Measurements from ENCODE around the gene JAKMIP3.

The JAKMIP3 gene

DNA sequence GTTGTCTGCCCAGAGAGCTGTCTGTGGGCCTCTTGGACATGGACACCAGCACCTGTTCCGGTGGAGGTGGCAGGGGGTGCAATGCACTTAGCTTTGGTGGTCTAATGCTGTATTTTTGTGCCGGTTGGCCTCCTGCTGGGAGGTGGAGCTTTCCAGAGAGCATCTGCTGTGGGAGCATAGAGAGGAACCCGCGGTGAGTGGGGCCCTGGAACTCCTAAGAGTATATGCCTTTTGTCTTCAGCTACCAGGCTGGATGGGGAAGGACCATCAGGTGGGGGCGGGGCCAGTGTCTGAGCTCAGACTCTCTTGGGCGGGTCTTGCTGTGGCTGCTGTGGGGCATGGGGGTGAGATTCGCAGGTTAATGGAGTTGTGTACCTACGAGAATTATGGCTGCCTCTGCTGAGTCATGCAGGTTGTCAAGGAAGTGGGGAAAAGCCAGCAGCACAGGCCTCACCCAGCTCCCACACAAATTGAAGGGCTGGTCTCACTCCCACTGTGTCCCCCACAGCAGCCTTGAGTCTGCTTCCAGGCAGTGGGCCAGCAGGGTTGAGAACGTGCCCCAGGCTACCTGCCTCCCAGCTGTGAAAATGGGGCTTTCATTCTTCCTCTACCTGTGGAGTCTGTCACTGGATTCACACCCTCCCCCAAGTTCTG lies 29.0 kb downstream of the JAKMIP3 start:
- CTCF ChIA-PET, result no interaction called here
- POLR2A ChIA-PET, result no interaction called here
- TF ChIP-seq SP1 (IDR thresholded peaks at IDR 0.05) (no peak), LEF1 (IDR thresholded peaks at IDR 0.05; ENCODE audit: borderline replicate concordance) (no peak), ELF4 (IDR thresholded peaks at IDR 0.05) (no peak), BHLHE40 (IDR thresholded peaks at IDR 0.05; ENCODE audit: borderline replicate concordance) (no peak), NFRKB (IDR thresholded peaks at IDR 0.05) (no peak), L3MBTL2 (conservative IDR thresholded peaks at IDR 0.05) (no peak), FOXM1 (IDR thresholded peaks at IDR 0.05; ENCODE audit: borderline replicate concordance) (no peak)
- DNase-seq (ENCODE audit: extremely low spot score), result no peak

- no peak for DNase-seq (ENCODE audit: extremely low spot score)
- TF ChIP-seq ZNF384 (IDR thresholded peaks at IDR 0.05), result no peak
- TF ChIP-seq NFRKB (IDR thresholded peaks at IDR 0.05), result no peak
- no peak for TF ChIP-seq TARDBP (IDR thresholded peaks at IDR 0.05)
- TF ChIP-seq PKNOX1 (IDR thresholded peaks at IDR 0.05), result no peak
- no peak for TF ChIP-seq ARNT (IDR thresholded peaks at IDR 0.05)
- no peak for TF ChIP-seq FOXM1 (IDR thresholded peaks at IDR 0.05; ENCODE audit: borderline replicate concordance)
- no peak for TF ChIP-seq CTBP1 (IDR thresholded peaks at IDR 0.05; ENCODE audit: borderline replicate concordance)
- TF ChIP-seq HDGF (IDR thresholded peaks at IDR 0.05; ENCODE audit: borderline replicate concordance), result no peak
- no peak for TF ChIP-seq L3MBTL2 (conservative IDR thresholded peaks at IDR 0.05)
- no peak for TF ChIP-seq SP1 (IDR thresholded peaks at IDR 0.05)
- no peak for TF ChIP-seq LEF1 (IDR thresholded peaks at IDR 0.05; ENCODE audit: borderline replicate concordance)
- no peak for TF ChIP-seq BHLHE40 (IDR thresholded peaks at IDR 0.05; ENCODE audit: borderline replicate concordance)
- TF ChIP-seq FOXA1 (IDR thresholded peaks at IDR 0.05), result no peak
- no peak for TF ChIP-seq FOXK2 (IDR thresholded peaks at IDR 0.05)
- TF ChIP-seq ELF4 (IDR thresholded peaks at IDR 0.05), result no peak
- CTCF ChIA-PET, result no interaction called here
- POLR2A ChIA-PET, result no interaction called here
Observed at GRCh38 chr10:132095403-132096113, 29.8 kb downstream of the JAKMIP3 start.

DNA sequence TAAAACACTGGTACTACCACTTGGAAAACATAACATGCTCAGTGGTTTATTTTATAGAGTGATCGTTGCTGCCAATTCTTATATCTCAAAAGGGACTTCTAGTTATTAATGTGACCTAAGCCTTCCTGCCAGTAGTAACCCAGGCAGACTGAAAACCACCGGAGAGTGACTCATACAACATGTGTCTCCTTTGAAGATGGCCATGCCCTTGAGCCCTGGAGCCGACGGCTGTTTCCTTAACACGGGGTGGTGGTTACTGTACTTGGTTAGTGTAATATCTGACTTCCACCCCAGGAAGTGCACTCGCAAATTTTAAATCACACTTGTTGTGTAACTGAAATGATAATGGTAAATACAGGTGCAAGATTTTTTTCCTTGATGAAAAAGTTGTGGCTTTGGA lies 30.5 kb downstream of the JAKMIP3 start:
- CTCF ChIA-PET, result no interaction called here
- no peak for DNase-seq (ENCODE audit: extremely low spot score)
- POLR2A ChIA-PET, result no interaction called here
- no peak for TF ChIP-seq ARNT (IDR thresholded peaks at IDR 0.05)
- TF ChIP-seq L3MBTL2 (conservative IDR thresholded peaks at IDR 0.05), result no peak
- TF ChIP-seq NFRKB (IDR thresholded peaks at IDR 0.05), result no peak
- TF ChIP-seq FOXM1 (IDR thresholded peaks at IDR 0.05; ENCODE audit: borderline replicate concordance), result no peak
- no peak for TF ChIP-seq HDGF (IDR thresholded peaks at IDR 0.05; ENCODE audit: borderline replicate concordance)
- no peak for TF ChIP-seq ZNF384 (IDR thresholded peaks at IDR 0.05)
- no peak for TF ChIP-seq CTBP1 (IDR thresholded peaks at IDR 0.05; ENCODE audit: borderline replicate concordance)
- no peak for TF ChIP-seq LEF1 (IDR thresholded peaks at IDR 0.05; ENCODE audit: borderline replicate concordance)
- no peak for TF ChIP-seq SP1 (IDR thresholded peaks at IDR 0.05)
- no peak for TF ChIP-seq FOXK2 (IDR thresholded peaks at IDR 0.05)
- no peak for TF ChIP-seq SUZ12 (IDR thresholded peaks at IDR 0.05)
- no peak for TF ChIP-seq FOXA1 (IDR thresholded peaks at IDR 0.05)
- no peak for TF ChIP-seq BHLHE40 (IDR thresholded peaks at IDR 0.05; ENCODE audit: borderline replicate concordance)
- TF ChIP-seq ELF4 (IDR thresholded peaks at IDR 0.05), result no peak
- no peak for TF ChIP-seq PKNOX1 (IDR thresholded peaks at IDR 0.05)
- no peak for TF ChIP-seq TARDBP (IDR thresholded peaks at IDR 0.05)

DNA sequence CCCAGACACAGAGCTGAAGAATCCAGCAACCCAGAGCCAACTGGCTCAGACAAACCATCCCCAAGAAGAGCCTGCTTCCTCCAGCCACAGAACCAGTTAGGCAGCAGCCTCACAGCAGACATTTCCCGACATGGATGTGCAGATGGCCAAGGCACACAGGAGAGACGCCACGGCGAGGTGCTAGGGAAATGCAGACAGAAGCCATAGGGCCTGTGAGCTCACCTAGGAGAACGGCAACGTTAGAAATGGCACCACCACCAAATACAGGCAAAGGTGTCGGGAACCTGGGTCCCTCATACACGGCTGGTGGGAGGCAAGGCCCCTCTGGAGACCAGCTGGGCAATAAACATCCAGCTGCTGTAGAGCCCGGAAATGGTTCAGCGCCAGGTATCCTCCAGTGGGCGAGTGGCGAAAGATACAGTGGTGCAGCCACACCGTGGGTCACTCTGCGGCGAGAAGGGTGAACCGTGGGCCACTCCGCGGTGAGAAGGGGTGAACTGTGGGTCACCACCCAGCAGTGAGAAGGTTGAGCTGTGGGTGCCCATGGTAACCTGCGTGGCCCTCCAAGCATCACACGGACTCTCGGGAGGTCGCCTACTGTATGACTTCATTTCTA lies 31.2 kb downstream of the JAKMIP3 start:
- ChIA-PET POLR2A (no interaction called here), CTCF (no interaction called here)
- no peak for DNase-seq (ENCODE audit: extremely low spot score)
- TF ChIP-seq ARNT (IDR thresholded peaks at IDR 0.05) (no peak), L3MBTL2 (conservative IDR thresholded peaks at IDR 0.05) (no peak), FOXK2 (IDR thresholded peaks at IDR 0.05) (no peak), TARDBP (IDR thresholded peaks at IDR 0.05) (no peak), PKNOX1 (IDR thresholded peaks at IDR 0.05) (no peak), HDGF (IDR thresholded peaks at IDR 0.05; ENCODE audit: borderline replicate concordance) (no peak), SP1 (IDR thresholded peaks at IDR 0.05) (no peak), FOXA1 (IDR thresholded peaks at IDR 0.05) (no peak), BHLHE40 (IDR thresholded peaks at IDR 0.05; ENCODE audit: borderline replicate concordance) (no peak), ELF4 (IDR thresholded peaks at IDR 0.05) (no peak), FOXM1 (IDR thresholded peaks at IDR 0.05; ENCODE audit: borderline replicate concordance) (no peak), LEF1 (IDR thresholded peaks at IDR 0.05; ENCODE audit: borderline replicate concordance) (no peak), NFRKB (IDR thresholded peaks at IDR 0.05) (no peak), ZNF384 (IDR thresholded peaks at IDR 0.05) (no peak), CTBP1 (IDR thresholded peaks at IDR 0.05; ENCODE audit: borderline replicate concordance) (no peak), SUZ12 (IDR thresholded peaks at IDR 0.05) (no peak)

DNA sequence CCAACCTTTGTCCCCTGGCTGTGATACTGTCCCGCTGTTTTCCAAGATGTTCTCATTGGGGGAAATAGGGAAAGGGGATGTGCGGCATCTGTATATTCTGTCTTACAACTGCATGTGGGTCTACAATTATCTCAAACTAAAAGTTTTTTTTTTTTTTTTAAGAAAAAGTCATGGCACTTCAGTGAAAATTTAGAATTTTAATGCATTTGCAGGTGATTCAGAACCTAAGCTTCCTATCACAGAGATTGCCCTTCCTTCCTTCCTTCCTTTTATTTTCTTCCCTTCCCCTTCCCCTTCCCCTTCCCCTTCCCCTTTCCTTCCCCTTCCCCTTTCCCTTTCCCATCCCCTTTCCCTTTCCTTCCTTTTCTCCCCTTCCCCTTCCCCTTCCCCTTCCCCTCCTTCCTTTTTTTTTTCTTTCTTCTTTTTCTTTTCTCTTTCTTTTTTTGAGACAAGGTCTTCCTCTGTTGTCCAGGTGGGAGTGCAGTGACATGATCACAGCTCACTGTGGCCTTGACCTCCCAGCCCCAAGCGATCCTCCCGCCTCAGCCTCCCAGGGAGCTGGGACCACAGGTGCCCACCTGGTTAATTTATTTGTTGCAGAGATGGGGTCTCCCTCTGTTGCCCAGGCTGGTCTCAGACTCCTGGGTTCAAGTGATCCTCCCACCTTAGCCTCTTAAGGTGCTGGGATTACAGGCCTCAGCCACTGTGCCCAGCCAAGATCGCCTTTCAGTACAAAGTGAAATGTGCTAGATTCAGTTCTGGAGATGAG lies 32.0 kb downstream of the JAKMIP3 start:
- ChIA-PET CTCF (no interaction called here), POLR2A (no interaction called here)

More for the DNA sequence above, 32.0 kb downstream of the JAKMIP3 start:
- DNase-seq (ENCODE audit: extremely low spot score), result no peak
- TF ChIP-seq LEF1 (IDR thresholded peaks at IDR 0.05; ENCODE audit: borderline replicate concordance) (no peak), PKNOX1 (IDR thresholded peaks at IDR 0.05) (no peak), SP1 (IDR thresholded peaks at IDR 0.05) (no peak)

Data from HEK293T (cell line).